ENCODE data around the gene SDK2. TPM values are rescaled to one million over a fixed set of nuclear protein-coding genes. Genes with fewer than 3 reads are reported as not detected.

The SDK2 gene
- total and polyA plus RNA-seq, 2 of the 4 experiments (the other 2 are of a cell fraction): under 0.01 to 0.03 TPM

DNA sequence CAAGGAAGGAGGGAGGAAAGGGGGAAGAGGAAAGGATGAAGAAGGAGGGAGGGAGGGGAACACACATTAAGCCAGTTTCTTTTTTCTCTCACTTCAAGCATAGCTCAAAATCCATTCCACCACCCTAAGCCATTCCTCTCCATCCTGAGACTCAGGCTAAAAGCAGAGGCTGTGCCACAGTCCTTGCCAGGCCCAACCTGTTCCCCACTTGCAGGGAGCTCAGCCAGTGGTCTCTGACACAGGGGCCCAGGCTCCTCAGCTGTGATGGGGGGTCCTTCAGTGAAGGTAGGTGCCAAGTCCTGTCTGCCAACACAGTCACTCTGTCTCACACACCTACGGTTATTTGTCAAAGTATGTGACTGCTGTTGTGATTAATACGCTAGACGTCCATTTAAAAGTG lies 44.6 kb downstream of the SDK2 start:
- TF ChIP-seq MAZ (IDR thresholded peaks at IDR 0.05; ENCODE audit: borderline replicate concordance, low read depth, low read length): no peak
- H3K56ac ChIP-seq (ENCODE audit: extremely low read depth, insufficient read depth, low read length): no peak overlapping the region

More for the DNA sequence above, 44.6 kb downstream of the SDK2 start:
- no peaks in the 10 kb centered on the region for H3K27me3 ChIP-seq (ENCODE audit: control insufficient read depth, insufficient read depth, low read length)
- no peak overlapping the region for H2BK5ac ChIP-seq (ENCODE audit: low read depth, low read length, poor library complexity, severe bottlenecking)
- CTCF ChIA-PET: no interaction called here
- no peak overlapping the region for H3K9ac ChIP-seq (ENCODE audit: low read depth, low read length)
- H4K8ac ChIP-seq (ENCODE audit: low read depth in 2 of 2, low read length in 2 of 2): no peak overlapping the region
- H2BK120ac ChIP-seq (ENCODE audit: low read depth, low read length): no peak overlapping the region
- POLR2A ChIA-PET (ENCODE audit: unreplicated experiment): no interaction called here
- H2AK5ac ChIP-seq (ENCODE audit: low read depth, low read length): no peak overlapping the region
- intact Hi-C loops (cut with micrococcal nuclease): no loop called here
- no peak overlapping the region for H3K4me2 ChIP-seq (ENCODE audit: low read depth, low read length)
- H3K9me3 ChIP-seq (ENCODE audit: control insufficient read depth, insufficient read depth, low read length): peaks cover 20% of the 10 kb centered on the region
- no peaks in the 10 kb centered on the region for H3K4me1 ChIP-seq (ENCODE audit: control insufficient read depth, insufficient read depth, low read length)
- H4K91ac ChIP-seq (ENCODE audit: insufficient read depth, low read depth, low read length): no peak overlapping the region
- dilution Hi-C loops (cut with HindIII; ENCODE audit: low sequenced_read_pairs, unreplicated experiment): no loop called here
- H2AK9ac ChIP-seq (replicated peaks; ENCODE audit: low read depth, low read length, poor library complexity): no peak overlapping the region
- H3K27ac ChIP-seq (ENCODE audit: insufficient read depth, low read length): no peak overlapping the region
- no peak overlapping the region for H3K14ac ChIP-seq (replicated peaks; ENCODE audit: low read depth, low read length)
- no peak overlapping the region for H3K4ac ChIP-seq (ENCODE audit: low read depth, low read length)
- no peaks in the 10 kb centered on the region for H3K36me3 ChIP-seq (ENCODE audit: control insufficient read depth, insufficient read depth, low read length)
- H4K20me1 ChIP-seq (ENCODE audit: insufficient read depth, low read length): no peaks in the 10 kb centered on the region
- no peak overlapping the region for H3K4me3 ChIP-seq (ENCODE audit: insufficient read depth, low read depth, low read length)
- no peak overlapping the region for H3K18ac ChIP-seq (ENCODE audit: low read depth, low read length)
- H2AFZ ChIP-seq (replicated peaks; ENCODE audit: low read length, poor library complexity): no peak overlapping the region
- no peak overlapping the region for H4K5ac ChIP-seq (ENCODE audit: low read depth, low read length)
- H2BK15ac ChIP-seq (ENCODE audit: low read depth, low read length): no peak overlapping the region
- WGBS, 2 experiments (ENCODE audit: extremely low coverage in 2 of 2, insufficient read length in 1 of 2): no CpG with 5 or more reads among the region's 3 CpGs
- DNase-seq: no peak
- no peaks in the 10 kb centered on the region for H3K9me1 ChIP-seq (ENCODE audit: insufficient read depth, low read length)
- no peak overlapping the region for H3K23ac ChIP-seq (ENCODE audit: low read depth, low read length)
- no peaks in the 10 kb centered on the region for H3K79me1 ChIP-seq (ENCODE audit: low read depth in 1 of 2, low read length in 2 of 2)
- no peak for ATAC-seq (ENCODE audit: low read depth)
- in situ Hi-C loops (cut with MboI; ENCODE audit: low sequenced_read_pairs): no loop called here
- no peak overlapping the region for H2BK20ac ChIP-seq (ENCODE audit: low read depth, low read length)
- BruUV-seq (replicated peaks): no TSS peak
